CD4-positive, alpha-beta T cell (primary cell): ENCODE results near the gene PAQR4. TPM values are rescaled to one million over a fixed set of nuclear protein-coding genes. Genes with fewer than 3 reads are reported as not detected.

Experiments used
- ATAC-seq: fragments of 200-7000 bp; cut with Tn5 transposase; one replicate; pipeline ENCODE4 v1.10.0; 2022; ENCODE audit warnings: mild to moderate bottlenecking; ENCODE audit not compliant: poor library complexity
- CTCF ChIA-PET: fragments of 350-600 bp; sonication (Branson Sonifier 250); formaldehyde crosslinking; loops from one replicate; lab custom pipeline; 2021; ENCODE audit warnings: antibody characterized with exemption, inconsistent platforms; lab: Charles Lee
- POLR2A ChIA-PET: fragments of 350-600 bp; sonication (Branson Sonifier 250); formaldehyde crosslinking; loops from one replicate; lab custom pipeline; 2021; ENCODE audit warnings: antibody characterized with exemption, inconsistent platforms; lab: Charles Lee
- DNase-seq, 14 experiments: peaks; one replicate each; pipeline ENCODE4 v3.0.0-alpha.2; 2013 to 2020; ENCODE audit warnings: mixed read lengths in 2 of 14
- H3K27ac ChIP-seq, 2 donors: one replicate each; pipeline versions ENCODE4 v1.5.1 to v1.7.0; 2013; ENCODE audit warnings: low read length in 2 of 2, low read depth in 1 of 2, mild to moderate bottlenecking in 1 of 2
- H3K27me3 ChIP-seq, 2 experiments: 1 replicate in 1 of 2; 2 replicates in 1 of 2; pipeline versions ENCODE4 v1.6.1 to v1.7.0; 2013; ENCODE audit warnings: low read length in 2 of 2, control low read depth in 1 of 2, mild to moderate bottlenecking in 1 of 2, moderate library complexity in 1 of 2; ENCODE audit not compliant: insufficient read depth in 2 of 2, control insufficient read depth in 1 of 2
- H3K36me3 ChIP-seq: one replicate; pipeline ENCODE4 v1.6.1; 2013; ENCODE audit warnings: low read length, control low read depth; ENCODE audit not compliant: insufficient read depth
- H3K4me1 ChIP-seq: one replicate; pipeline ENCODE4 v1.6.1; 2013; ENCODE audit warnings: low read length, control low read depth; ENCODE audit not compliant: insufficient read depth
- H3K4me3 ChIP-seq: one replicate; pipeline ENCODE4 v1.5.1; 2013; ENCODE audit warnings: mild to moderate bottlenecking, low read length, moderate library complexity
- H3K9me3 ChIP-seq, 2 experiments: 1 replicate in 1 of 2; 2 replicates in 1 of 2; pipeline versions ENCODE4 v1.6.1 to v1.7.0; 2013; ENCODE audit warnings: low read length in 2 of 2, mild to moderate bottlenecking in 2 of 2, control low read depth in 1 of 2, moderate library complexity in 1 of 2; ENCODE audit not compliant: control insufficient read depth in 1 of 2, insufficient read depth in 1 of 2
- H3K27ac Mint-ChIP-seq: one replicate; pipeline ENCODE4 v1.8.0; 2020; ENCODE audit warnings: mixed read lengths
- H3K27me3 Mint-ChIP-seq: one replicate; pipeline ENCODE4 v1.8.0; 2021; ENCODE audit warnings: mixed read lengths
- H3K36me3 Mint-ChIP-seq: one replicate; pipeline ENCODE4 v1.8.0; 2021; ENCODE audit warnings: low read depth, mixed read lengths
- H3K4me1 Mint-ChIP-seq: one replicate; pipeline ENCODE4 v1.8.0; 2021; ENCODE audit warnings: low read depth, mixed read lengths
- H3K4me3 Mint-ChIP-seq: one replicate; pipeline ENCODE4 v1.8.0; 2020; ENCODE audit warnings: mild to moderate bottlenecking, mixed read lengths
- H3K9me3 Mint-ChIP-seq: one replicate; pipeline ENCODE4 v1.8.0; 2020; ENCODE audit warnings: mixed read lengths
- CTCF ChIP-seq: fragments of 200-600 bp; IDR thresholded peaks from one replicate; pipeline ENCODE4 v1.8.0; 2022; ENCODE audit warnings: antibody characterized with exemption, mild to moderate bottlenecking
- intact Hi-C, 2 experiments: fragments of 100-400 bp; cut with DNase I in 1 of 2; cut with micrococcal nuclease in 1 of 2; formaldehyde crosslinking; loops; one replicate each; pipeline versions ENCODE4 v1.15.1 to v1.9.0; 2023 to 2025; cut with DNase I, micrococcal nuclease
- total RNA-seq, 174 experiments: library from RNA in 2 of 174; stranded (reverse) in 2 of 174; gene quantifications; one replicate each; pipeline ENCODE4 v1.2.3 and lab custom pipeline; 2021 to 2026

The PAQR4 gene
- total RNA-seq, 2 experiments from 2014 or later: 0.39 to 0.44 TPM

DNA sequence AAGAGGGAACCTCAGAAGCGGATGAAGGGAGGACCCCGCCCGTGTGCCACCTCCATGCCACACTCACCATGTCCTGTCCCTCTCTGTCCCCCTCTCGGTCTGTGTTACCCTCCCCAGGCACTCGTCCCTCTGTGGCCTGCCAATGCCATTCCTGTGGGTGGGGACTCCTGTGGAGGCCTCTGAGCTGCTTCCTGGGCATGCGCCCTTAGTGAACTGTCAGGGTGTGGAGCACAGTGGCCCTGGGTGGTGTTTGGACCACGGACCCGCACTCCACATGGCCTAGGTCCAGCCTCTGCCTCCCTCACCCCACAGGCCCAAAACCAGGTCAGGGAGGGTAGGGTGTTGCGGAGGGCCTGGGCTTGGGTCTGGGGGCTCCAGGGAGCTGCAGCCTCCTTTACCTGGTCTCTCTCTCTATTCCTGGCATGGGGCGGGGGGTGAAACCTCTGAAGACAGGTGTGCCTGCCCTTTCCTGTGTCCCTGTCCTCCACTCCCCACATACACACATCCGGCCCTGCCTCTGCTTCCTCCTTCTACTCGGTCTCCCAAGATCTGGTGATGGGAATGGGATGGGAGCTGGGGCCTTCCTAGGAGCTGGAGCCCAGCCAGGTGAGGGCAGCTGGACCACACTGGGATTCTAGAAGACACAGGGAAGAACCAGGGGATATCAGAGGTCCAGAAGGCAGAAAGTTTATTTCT is 22.6 kb downstream of the PAQR4 start:
- no peak overlapping the region for H3K4me3 Mint-ChIP-seq
- H3K27me3 Mint-ChIP-seq: no peaks in the 10 kb centered on the region
- POLR2A ChIA-PET: no interaction called here
- CTCF ChIA-PET: no interaction called here
- H3K36me3 ChIP-seq: no peaks in the 10 kb centered on the region
- no peak overlapping the region for H3K4me3 ChIP-seq
- ATAC-seq (no peak), DNase-seq (no peak)
- H3K4me1 Mint-ChIP-seq: no peaks in the 10 kb centered on the region
- H3K27ac Mint-ChIP-seq: no peak overlapping the region
- H3K9me3 ChIP-seq: no peaks in the 10 kb centered on the region
- intact Hi-C loops: no loop called here
- H3K9me3 Mint-ChIP-seq: no peaks in the 10 kb centered on the region
- no peaks in the 10 kb centered on the region for H3K36me3 Mint-ChIP-seq
- no peak overlapping the region for H3K27ac ChIP-seq
- H3K27me3 ChIP-seq: no peaks in the 10 kb centered on the region
- TF ChIP-seq CTCF: no peak
- no peaks in the 10 kb centered on the region for H3K4me1 ChIP-seq

DNA sequence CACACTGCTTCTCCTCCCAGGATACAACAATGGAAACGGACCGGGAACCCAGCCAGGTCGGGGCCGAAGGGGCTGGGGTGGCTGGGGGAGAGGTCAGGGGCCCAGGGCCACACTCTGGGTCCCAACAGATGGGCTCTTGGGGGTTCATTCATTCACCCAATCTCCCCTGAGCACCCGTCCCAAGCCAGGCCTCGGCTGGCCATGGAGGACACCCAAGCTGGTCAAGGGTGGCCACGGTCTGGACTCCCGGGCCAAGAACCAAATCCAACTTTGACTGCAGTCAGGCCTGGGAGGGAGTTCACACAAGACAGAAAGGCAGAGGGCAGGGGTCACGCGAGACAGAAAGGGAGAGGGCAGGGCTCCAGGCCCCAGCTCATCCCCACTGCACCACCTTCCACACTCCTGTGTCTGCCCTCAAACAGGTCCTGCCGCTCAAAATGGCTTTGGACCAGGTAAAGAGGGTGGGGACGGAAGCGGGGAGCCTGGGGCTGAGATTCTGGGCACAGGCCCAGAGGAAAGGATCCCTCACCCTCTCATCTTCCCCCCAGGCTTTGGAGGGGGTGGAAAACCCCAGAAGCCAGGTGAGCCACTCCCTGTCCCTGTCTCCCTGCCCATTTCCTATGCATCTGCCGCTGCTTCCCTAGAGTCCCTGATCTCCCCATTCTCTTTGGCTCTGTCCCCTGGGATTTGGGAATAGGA is 23.4 kb downstream of the PAQR4 start:
- H3K4me3 Mint-ChIP-seq: no peak overlapping the region
- H3K27me3 Mint-ChIP-seq: no peaks in the 10 kb centered on the region
- H3K9me3 Mint-ChIP-seq: no peaks in the 10 kb centered on the region
- ATAC-seq (no peak), DNase-seq (no peak)
- Histone ChIP-seq H3K27me3 (no peaks in the 10 kb centered on the region), H3K4me1 (no peaks in the 10 kb centered on the region), H3K9me3 (no peaks in the 10 kb centered on the region), H3K27ac (no peak overlapping the region), H3K36me3 (no peaks in the 10 kb centered on the region), H3K4me3 (no peak overlapping the region)
- H3K36me3 Mint-ChIP-seq: no peaks in the 10 kb centered on the region
- no peak overlapping the region for H3K27ac Mint-ChIP-seq
- ChIA-PET CTCF (no interaction called here), POLR2A (no interaction called here)
- H3K4me1 Mint-ChIP-seq: no peaks in the 10 kb centered on the region
- no peak for TF ChIP-seq CTCF
- intact Hi-C loops: no loop called here

DNA sequence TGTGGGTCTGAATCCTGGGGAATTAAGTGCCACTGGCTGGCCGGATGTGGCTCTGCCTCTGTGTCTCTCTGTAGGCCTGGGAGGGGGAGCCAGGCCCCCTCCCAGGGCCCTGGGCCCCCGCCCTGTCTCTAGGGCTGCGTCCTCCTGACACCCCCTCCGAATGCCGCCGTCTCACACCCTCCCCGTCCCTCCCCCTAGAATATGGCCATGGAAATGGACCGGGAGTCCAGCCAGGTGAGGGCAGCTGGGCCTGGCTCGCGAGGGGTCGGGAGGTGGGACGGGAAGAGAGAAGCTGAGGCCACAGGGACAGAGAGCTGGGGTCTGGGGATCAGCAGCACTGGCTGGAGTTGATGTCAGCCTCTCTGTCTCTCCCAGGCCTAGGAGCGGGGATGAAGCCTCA is 27.1 kb downstream of the PAQR4 start:
- Mint-ChIP-seq H3K27ac (no peak overlapping the region), H3K4me3 (no peak overlapping the region), H3K9me3 (no peaks in the 10 kb centered on the region), H3K36me3 (no peaks in the 10 kb centered on the region), H3K4me1 (no peaks in the 10 kb centered on the region), H3K27me3 (no peaks in the 10 kb centered on the region)
- Histone ChIP-seq H3K4me1 (no peaks in the 10 kb centered on the region), H3K27ac (no peak overlapping the region), H3K4me3 (no peak overlapping the region), H3K27me3 (no peaks in the 10 kb centered on the region), H3K36me3 (no peaks in the 10 kb centered on the region), H3K9me3 (no peaks in the 10 kb centered on the region)
- TF ChIP-seq CTCF: no peak
- ChIA-PET POLR2A (no interaction called here), CTCF (no interaction called here)
- DNase-seq: no peak
- intact Hi-C loops: no loop called here
- ATAC-seq: no peak
